Testis (tissue), 2 donors: ENCODE data around the gene ADGRD1.

Experiments used
- POLR2A ChIP-seq: fragments of 450-650 bp; IDR thresholded peaks from one replicate; pipeline ENCODE4 v1.6.1; 2017; ENCODE audit warnings: antibody characterized with exemption, mild to moderate bottlenecking, moderate library complexity
- TF ChIP-seq, protein P1 (sequence below), 3 experiments: fragments of 450-650 bp in 2 of 3; fragments of 200-600 bp in 1 of 3; sonication (generic) in 1 of 3; IDR thresholded peaks; one replicate each; pipeline ENCODE4 v1.5.1; 2016 to 2019; ENCODE audit warnings: antibody characterized with exemption in 3 of 3, mild to moderate bottlenecking in 2 of 3, moderate library complexity in 1 of 3

DNA sequence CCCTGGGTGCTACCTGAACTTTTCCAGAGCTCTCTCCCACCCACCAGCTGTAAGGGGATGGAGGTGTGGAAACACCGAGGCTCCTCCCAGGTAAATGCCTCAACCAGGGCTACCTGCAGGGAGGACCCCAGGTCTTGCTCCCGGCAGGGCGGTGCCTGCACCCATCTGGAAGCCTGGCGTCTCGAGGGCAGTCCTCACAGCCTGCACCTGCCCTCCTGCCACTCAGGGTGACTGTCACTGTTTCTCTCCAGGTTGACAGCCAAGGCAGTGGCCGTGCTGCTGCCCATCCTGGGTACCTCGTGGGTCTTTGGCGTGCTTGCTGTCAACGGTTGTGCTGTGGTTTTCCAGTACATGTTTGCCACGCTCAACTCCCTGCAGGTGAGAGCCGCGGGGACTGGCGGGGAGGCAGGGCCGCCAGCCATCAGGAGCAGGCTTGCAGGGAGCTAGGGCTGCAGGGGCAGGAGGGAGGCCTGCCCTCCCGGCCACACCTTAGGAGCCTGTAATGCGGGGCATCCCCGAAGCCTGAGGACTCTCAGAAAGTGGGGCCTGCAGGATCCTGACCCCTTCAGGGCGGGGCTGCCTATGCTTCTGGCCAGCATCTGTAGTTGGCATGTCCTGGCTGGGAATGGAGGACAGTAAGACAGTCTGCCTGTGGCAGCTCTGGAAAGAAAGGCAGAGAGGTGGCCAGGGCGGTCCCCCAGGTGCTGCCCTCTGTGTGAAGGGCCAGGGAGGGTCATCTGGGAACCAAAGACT lies 182.3 kb downstream of the ADGRD1 start:
- TF ChIP-seq POLR2A, result no peak
- TF ChIP-seq, protein P1, sequence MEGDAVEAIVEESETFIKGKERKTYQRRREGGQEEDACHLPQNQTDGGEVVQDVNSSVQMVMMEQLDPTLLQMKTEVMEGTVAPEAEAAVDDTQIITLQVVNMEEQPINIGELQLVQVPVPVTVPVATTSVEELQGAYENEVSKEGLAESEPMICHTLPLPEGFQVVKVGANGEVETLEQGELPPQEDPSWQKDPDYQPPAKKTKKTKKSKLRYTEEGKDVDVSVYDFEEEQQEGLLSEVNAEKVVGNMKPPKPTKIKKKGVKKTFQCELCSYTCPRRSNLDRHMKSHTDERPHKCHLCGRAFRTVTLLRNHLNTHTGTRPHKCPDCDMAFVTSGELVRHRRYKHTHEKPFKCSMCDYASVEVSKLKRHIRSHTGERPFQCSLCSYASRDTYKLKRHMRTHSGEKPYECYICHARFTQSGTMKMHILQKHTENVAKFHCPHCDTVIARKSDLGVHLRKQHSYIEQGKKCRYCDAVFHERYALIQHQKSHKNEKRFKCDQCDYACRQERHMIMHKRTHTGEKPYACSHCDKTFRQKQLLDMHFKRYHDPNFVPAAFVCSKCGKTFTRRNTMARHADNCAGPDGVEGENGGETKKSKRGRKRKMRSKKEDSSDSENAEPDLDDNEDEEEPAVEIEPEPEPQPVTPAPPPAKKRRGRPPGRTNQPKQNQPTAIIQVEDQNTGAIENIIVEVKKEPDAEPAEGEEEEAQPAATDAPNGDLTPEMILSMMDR (IDR thresholded peaks at IDR 0.05), result no peak
